Choroid plexus epithelial cell (primary cell): ENCODE data around the gene FOXE1.
A peak's percentile ranks its signal among the peaks of the same experiment; 100 is the strongest.

Experiments
- DNase-seq: peaks from one replicate; pipeline ENCODE4 v3.0.0-alpha.2; 2010; ENCODE audit warnings: low read depth
- H3K4me3 ChIP-seq: 2 replicates; pipeline ENCODE4 v1.5.1; 2011; ENCODE audit warnings: low read depth, mild to moderate bottlenecking, control low read depth, low read length, moderate library complexity
- TF ChIP-seq, protein P1 (sequence below): conservative IDR thresholded peaks from 2 replicates; pipeline ENCODE4 v1.5.1; 2011; ENCODE audit warnings: low read depth, mild to moderate bottlenecking, control low read depth, inconsistent platforms, low read length, moderate library complexity

Gene FOXE1

DNA sequence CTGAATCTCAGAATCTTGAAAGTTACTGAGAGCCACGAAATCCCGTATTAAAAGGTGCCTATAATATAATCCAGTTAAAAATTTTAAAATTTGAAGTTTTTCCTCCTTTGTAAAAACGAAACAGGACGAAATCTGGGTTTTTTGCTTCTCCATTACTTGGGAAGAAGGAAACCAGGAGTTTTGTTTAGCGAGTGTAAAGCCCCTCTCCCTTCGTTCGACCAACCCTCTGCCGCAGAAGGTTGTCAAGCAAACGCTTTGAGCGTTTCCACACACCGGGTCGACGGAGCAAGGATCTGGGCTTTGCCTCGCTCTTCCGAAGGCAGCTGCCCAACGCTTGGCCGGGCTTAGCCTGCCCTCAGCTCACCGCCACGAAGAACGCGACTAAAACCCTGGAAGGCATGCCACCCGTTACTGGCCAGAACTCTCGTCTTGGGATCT, 1.6 kb upstream of the FOXE1 start:
- no peak overlapping the region for H3K4me3 ChIP-seq
- no peak for DNase-seq
- TF ChIP-seq, protein P1, sequence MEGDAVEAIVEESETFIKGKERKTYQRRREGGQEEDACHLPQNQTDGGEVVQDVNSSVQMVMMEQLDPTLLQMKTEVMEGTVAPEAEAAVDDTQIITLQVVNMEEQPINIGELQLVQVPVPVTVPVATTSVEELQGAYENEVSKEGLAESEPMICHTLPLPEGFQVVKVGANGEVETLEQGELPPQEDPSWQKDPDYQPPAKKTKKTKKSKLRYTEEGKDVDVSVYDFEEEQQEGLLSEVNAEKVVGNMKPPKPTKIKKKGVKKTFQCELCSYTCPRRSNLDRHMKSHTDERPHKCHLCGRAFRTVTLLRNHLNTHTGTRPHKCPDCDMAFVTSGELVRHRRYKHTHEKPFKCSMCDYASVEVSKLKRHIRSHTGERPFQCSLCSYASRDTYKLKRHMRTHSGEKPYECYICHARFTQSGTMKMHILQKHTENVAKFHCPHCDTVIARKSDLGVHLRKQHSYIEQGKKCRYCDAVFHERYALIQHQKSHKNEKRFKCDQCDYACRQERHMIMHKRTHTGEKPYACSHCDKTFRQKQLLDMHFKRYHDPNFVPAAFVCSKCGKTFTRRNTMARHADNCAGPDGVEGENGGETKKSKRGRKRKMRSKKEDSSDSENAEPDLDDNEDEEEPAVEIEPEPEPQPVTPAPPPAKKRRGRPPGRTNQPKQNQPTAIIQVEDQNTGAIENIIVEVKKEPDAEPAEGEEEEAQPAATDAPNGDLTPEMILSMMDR = no peak

DNA sequence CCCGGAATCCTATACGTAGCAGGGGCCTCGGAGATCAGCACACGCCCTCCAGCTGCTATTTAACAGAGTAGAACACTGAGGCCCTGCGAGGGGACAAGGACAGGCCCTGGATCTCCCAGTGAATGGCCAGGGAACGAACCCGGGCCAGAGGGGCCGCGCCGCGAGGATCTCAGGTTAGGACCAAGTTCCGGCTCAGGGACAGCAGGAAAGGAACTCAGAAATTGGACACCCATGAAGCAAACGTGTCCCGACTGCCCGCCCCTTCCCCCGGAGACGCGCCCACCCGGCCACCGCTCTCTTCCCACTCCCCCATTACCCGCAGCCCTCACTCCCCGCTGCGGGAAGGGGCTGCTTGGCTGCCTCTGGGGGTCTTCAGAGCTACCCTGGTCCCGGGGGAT, 1.0 kb upstream of the FOXE1 start:
- H3K4me3 ChIP-seq = no peak overlapping the region
- DNase-seq = no peak
- TF ChIP-seq, protein P1 = no peak

DNA sequence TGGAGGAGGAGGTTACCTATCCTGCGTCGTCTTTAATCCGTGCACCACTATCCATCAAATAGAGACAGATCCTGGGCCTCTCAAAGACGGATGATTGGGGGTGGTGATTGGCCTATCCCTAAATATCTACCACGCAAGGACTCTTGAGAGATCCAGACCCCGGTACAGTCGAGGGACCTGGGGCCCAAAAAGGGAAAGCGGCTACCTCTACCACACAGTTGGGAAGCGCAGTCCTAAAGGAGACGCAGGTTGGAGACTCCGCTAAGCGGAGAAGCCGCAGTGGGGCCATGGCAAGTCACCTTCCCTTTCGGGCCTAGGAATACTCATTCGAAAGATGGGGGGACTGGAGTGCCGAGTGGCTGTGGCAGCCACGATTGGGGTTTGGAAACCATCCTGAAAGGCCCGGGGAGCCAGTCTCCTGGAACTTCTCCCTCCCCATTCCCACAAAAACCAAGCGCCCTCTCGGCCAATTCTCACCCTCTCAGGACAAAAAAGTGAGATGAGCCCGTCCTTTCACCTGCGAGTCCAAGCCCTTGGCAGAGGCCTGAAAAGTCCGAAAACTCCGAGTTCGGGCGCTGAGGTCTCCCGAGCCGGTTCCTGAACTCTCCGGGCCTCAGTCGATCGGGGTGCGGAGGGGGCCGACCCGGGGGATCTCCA, 499 bp upstream of the FOXE1 start:
- no peak for DNase-seq
- TF ChIP-seq, protein P1 = no peak

DNA sequence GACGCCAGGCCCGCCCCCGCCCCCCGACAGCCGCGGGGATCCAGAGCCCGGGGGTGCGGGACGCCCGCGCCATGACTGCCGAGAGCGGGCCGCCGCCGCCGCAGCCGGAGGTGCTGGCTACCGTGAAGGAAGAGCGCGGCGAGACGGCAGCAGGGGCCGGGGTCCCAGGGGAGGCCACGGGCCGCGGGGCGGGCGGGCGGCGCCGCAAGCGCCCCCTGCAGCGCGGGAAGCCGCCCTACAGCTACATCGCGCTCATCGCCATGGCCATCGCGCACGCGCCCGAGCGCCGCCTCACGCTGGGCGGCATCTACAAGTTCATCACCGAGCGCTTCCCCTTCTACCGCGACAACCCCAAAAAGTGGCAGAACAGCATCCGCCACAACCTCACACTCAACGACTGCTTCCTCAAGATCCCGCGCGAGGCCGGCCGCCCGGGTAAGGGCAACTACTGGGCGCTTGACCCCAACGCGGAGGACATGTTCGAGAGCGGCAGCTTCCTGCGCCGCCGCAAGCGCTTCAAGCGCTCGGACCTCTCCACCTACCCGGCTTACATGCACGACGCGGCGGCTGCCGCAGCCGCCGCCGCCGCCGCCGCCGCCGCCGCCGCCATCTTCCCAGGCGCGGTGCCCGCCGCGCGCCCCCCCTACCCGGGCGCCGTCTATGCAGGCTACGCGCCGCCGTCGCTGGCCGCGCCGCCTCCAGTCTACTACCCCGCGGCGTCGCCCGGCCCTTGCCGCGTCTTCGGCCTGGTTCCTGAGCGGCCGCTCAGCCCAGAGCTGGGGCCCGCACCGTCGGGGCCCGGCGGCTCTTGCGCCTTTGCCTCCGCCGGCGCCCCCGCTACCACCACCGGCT, 1.0 kb downstream of the FOXE1 start:
- no peak overlapping the region for H3K4me3 ChIP-seq
- DNase-seq = peak; percentile 14
- TF ChIP-seq, protein P1 = no peak

More for the DNA sequence above, 499 bp upstream of the FOXE1 start:
- no peak overlapping the region for H3K4me3 ChIP-seq

DNA sequence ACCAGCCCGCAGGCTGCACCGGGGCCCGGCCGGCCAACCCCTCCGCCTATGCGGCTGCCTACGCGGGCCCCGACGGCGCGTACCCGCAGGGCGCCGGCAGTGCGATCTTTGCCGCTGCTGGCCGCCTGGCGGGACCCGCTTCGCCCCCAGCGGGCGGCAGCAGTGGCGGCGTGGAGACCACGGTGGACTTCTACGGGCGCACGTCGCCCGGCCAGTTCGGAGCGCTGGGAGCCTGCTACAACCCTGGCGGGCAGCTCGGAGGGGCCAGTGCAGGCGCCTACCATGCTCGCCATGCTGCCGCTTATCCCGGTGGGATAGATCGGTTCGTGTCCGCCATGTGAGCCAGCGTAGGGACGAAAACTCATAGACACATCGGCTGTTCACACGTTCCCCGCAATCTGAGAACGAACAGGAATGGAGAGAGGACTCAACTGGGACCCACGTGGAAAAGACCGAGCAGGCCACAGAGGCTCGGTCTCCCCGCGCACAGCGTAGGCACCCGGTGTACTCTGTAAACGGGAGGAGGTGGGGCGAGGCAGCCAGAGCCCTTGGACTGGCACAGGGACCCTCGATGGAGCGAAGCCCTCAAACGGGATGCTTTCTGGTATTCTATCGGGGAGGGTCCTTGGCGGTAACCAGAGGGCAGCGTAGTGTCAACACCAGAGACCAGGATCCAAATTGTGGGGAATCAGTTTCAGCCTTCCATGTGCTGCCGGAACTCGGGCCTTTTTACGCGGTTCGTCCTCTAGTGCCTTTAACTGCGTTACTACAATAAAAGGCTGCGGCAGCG, 1.9 kb downstream of the FOXE1 start:
- no peak overlapping the region for H3K4me3 ChIP-seq
- no peak for DNase-seq
- TF ChIP-seq, protein P1 = no peak

DNA sequence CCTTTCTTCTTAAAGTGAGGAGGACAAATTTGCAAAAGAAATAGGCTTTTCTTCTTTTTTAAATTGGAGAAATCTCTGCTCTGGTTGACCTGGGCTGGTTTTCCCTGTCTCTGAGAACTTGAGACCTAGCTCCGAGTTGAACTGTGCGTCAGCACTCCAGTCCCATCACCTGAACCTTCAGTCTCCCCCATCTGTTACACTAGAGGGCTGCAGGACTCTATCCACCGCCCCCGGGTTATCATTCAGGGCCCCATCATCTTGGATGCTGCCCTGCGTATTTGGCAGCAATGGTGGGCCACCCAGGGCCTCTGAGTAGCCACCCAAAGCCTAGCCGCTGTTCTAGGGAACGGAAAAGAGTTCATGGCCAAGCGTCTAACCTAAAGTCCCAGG, 2.5 kb downstream of the FOXE1 start:
- no peak overlapping the region for H3K4me3 ChIP-seq
- no peak for DNase-seq
- TF ChIP-seq, protein P1 = no peak
